Measurements from ENCODE around the gene RPL36.

DNA sequence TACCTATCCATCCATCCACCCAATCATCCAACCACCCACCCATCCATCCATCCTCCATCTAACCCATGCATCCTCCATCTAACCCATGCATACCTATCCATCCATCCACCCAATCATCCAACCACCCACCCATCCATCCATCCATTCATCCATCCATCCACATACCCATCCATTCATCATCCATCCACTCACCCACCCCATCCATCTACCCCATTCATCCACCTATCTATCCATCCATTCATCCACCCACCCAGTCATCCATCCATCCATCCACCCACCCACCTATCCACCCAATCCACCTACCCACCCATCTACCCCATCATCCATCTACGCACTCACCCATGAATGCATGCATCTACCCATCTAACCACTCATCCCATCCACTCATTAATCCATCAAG lies 16.3 kb upstream of the RPL36 start:
- no peak for TF ChIP-seq POLR2AphosphoS5 (IDR thresholded peaks at IDR 0.05; ENCODE audit: low read depth, low read length)
- no peak for TF ChIP-seq PAX5 (IDR thresholded peaks at IDR 0.05; ENCODE audit: insufficient read depth, low read length, severe bottlenecking)
- no peak for TF ChIP-seq POLR2A (IDR thresholded peaks at IDR 0.05; ENCODE audit: low read depth, low read length)
- no peak for TF ChIP-seq TAF1 (IDR thresholded peaks at IDR 0.05; ENCODE audit: low read depth, low read length)
- no peak for TF ChIP-seq SPI1 (IDR thresholded peaks at IDR 0.05; ENCODE audit: low read depth, low read length)
- no peak for TF ChIP-seq POU2F2 (IDR thresholded peaks at IDR 0.05; ENCODE audit: low read depth, low read length)

All from GM12891 (cell line).